ENCODE measurements around the gene SLC34A3. TPM values are rescaled to one million over a fixed set of nuclear protein-coding genes. Genes with fewer than 3 reads are reported as not detected.
A peak's percentile ranks its signal among the peaks of the same experiment; 100 is the strongest.

Gene SLC34A3
- total RNA-seq, 2 experiments from 2014 or later: not detected

- H3K4me3 Mint-ChIP-seq: no peak overlapping the region
- peaks cover 3% of the 10 kb centered on the region for H3K4me1 Mint-ChIP-seq
- no peak for DNase-seq
- H3K9me3 Mint-ChIP-seq (ENCODE audit: low read depth): no peaks in the 10 kb centered on the region
- no peak overlapping the region for H3K27ac Mint-ChIP-seq
- H3K27me3 Mint-ChIP-seq: no peaks in the 10 kb centered on the region
- no peak for ATAC-seq
- peaks cover 19% of the 10 kb centered on the region for H3K36me3 Mint-ChIP-seq
- CTCF ChIA-PET: interaction anchor here (1.2 to 2.3 kb wide), 2 partner anchors 22 to 26 kb away, joined by 5 to 8 read pairs; partner anchors contain the start of gene TUBB4B
Observed at GRCh38 chr9:137262909-137263285, 32.2 kb downstream of the SLC34A3 start.

GRCh38 chr9:137263506-137263905 lies 32.8 kb downstream of the SLC34A3 start:
- CTCF ChIA-PET: interaction anchor here (1.2 to 1.6 kb wide), 2 partner anchors 9 to 14 kb away, joined by 3 to 4 read pairs; partner anchors contain the start of genes NELFB and TOR4A

GRCh38 chr9:137264067-137264466 lies 33.4 kb downstream of the SLC34A3 start:
- no peak for DNase-seq
- H3K9me3 Mint-ChIP-seq (ENCODE audit: low read depth): no peaks in the 10 kb centered on the region
- no peak for ATAC-seq
- H3K4me1 Mint-ChIP-seq: peaks cover 9% of the 10 kb centered on the region
- no peaks in the 10 kb centered on the region for H3K27me3 Mint-ChIP-seq
- H3K27ac Mint-ChIP-seq: no peak overlapping the region
- peaks cover 23% of the 10 kb centered on the region for H3K36me3 Mint-ChIP-seq
- CTCF ChIA-PET: interaction anchor here (1.0 to 1.6 kb wide), 3 partner anchors 9 to 27 kb away, joined by 3 to 4 read pairs (median 3); partner anchors contain the start of genes NELFB and TOR4A
- H3K4me3 Mint-ChIP-seq: no peak overlapping the region

More at GRCh38 chr9:137263506-137263905, 32.8 kb downstream of the SLC34A3 start:
- Mint-ChIP-seq H3K27me3 (no peaks in the 10 kb centered on the region), H3K9me3 (ENCODE audit: low read depth) (no peaks in the 10 kb centered on the region), H3K27ac (no peak overlapping the region), H3K4me1 (peaks cover 5% of the 10 kb centered on the region), H3K36me3 (peaks cover 20% of the 10 kb centered on the region), H3K4me3 (no peak overlapping the region)
- ATAC-seq (no peak), DNase-seq (no peak)

GRCh38 chr9:137265496-137266161 lies 34.9 kb downstream of the SLC34A3 start:
- Mint-ChIP-seq H3K4me1 (peaks cover 15% of the 10 kb centered on the region), H3K27me3 (no peaks in the 10 kb centered on the region), H3K9me3 (ENCODE audit: low read depth) (no peaks in the 10 kb centered on the region), H3K36me3 (peaks cover 22% of the 10 kb centered on the region), H3K27ac (no peak overlapping the region), H3K4me3 (no peak overlapping the region)
- no peak for ATAC-seq
- DNase-seq: no peak
- CTCF ChIA-PET: no interaction called here

GRCh38 chr9:137266162-137266527 lies 35.4 kb downstream of the SLC34A3 start:
- ATAC-seq: no peak
- DNase-seq: no peak
- Mint-ChIP-seq H3K9me3 (ENCODE audit: low read depth) (no peaks in the 10 kb centered on the region), H3K4me3 (no peak overlapping the region), H3K4me1 (peaks cover 18% of the 10 kb centered on the region), H3K36me3 (peaks cover 22% of the 10 kb centered on the region), H3K27me3 (no peaks in the 10 kb centered on the region), H3K27ac (no peak overlapping the region)
- CTCF ChIA-PET: no interaction called here

GRCh38 chr9:137266585-137267453 lies 36.1 kb downstream of the SLC34A3 start:
- CTCF ChIA-PET: interaction anchor here (1.0 kb wide), 1 partner anchor 11 kb away, joined by 3 read pairs; the partner anchor contains the start of gene TOR4A
- H3K9me3 Mint-ChIP-seq (ENCODE audit: low read depth): no peaks in the 10 kb centered on the region
- no peak for ATAC-seq
- no peak for DNase-seq
- H3K4me1 Mint-ChIP-seq: peaks cover 22% of the 10 kb centered on the region
- peaks cover 21% of the 10 kb centered on the region for H3K36me3 Mint-ChIP-seq
- no peaks in the 10 kb centered on the region for H3K27me3 Mint-ChIP-seq
- H3K4me3 Mint-ChIP-seq: no peak overlapping the region
- no peak overlapping the region for H3K27ac Mint-ChIP-seq

- CTCF ChIA-PET: interaction anchor here (1.0 kb wide), 1 partner anchor 10 kb away, joined by 3 read pairs; the partner anchor contains the start of gene TOR4A
- peaks cover 22% of the 10 kb centered on the region for H3K4me1 Mint-ChIP-seq
Observed at GRCh38 chr9:137267933-137268355, 37.2 kb downstream of the SLC34A3 start.

GRCh38 chr9:137268538-137269201 lies 38.0 kb downstream of the SLC34A3 start:
- H3K4me3 Mint-ChIP-seq: no peak overlapping the region
- peaks cover 22% of the 10 kb centered on the region for H3K4me1 Mint-ChIP-seq
- no peaks in the 10 kb centered on the region for H3K27me3 Mint-ChIP-seq
- ATAC-seq (no peak), DNase-seq (no peak)
- H3K36me3 Mint-ChIP-seq: peaks cover 21% of the 10 kb centered on the region
- CTCF ChIA-PET: interaction anchor here (1.0 kb wide), 1 partner anchor 163 kb away, joined by 3 read pairs; no protein-coding TSS in a partner anchor
- peak overlapping the region; percentile 0 for H3K27ac Mint-ChIP-seq
- no peaks in the 10 kb centered on the region for H3K9me3 Mint-ChIP-seq (ENCODE audit: low read depth)

More at GRCh38 chr9:137267933-137268355, 37.2 kb downstream of the SLC34A3 start:
- no peak for ATAC-seq
- DNase-seq: no peak
- Mint-ChIP-seq H3K9me3 (ENCODE audit: low read depth) (no peaks in the 10 kb centered on the region), H3K27ac (no peak overlapping the region), H3K27me3 (no peaks in the 10 kb centered on the region), H3K4me3 (no peak overlapping the region), H3K36me3 (peaks cover 21% of the 10 kb centered on the region)

GRCh38 chr9:137269231-137269772 lies 38.6 kb downstream of the SLC34A3 start:
- Mint-ChIP-seq H3K36me3 (peaks cover 20% of the 10 kb centered on the region), H3K4me1 (peaks cover 22% of the 10 kb centered on the region), H3K9me3 (ENCODE audit: low read depth) (no peaks in the 10 kb centered on the region), H3K27me3 (no peaks in the 10 kb centered on the region), H3K4me3 (no peak overlapping the region), H3K27ac (no peak overlapping the region)
- ATAC-seq (no peak), DNase-seq (no peak)
- CTCF ChIA-PET: interaction anchor here (1.0 kb wide), 1 partner anchor 164 kb away, joined by 3 read pairs; no protein-coding TSS in a partner anchor

GRCh38 chr9:137270929-137271695 lies 40.4 kb downstream of the SLC34A3 start:
- H3K27me3 Mint-ChIP-seq: no peaks in the 10 kb centered on the region
- no peak overlapping the region for H3K4me3 Mint-ChIP-seq
- CTCF ChIA-PET: interaction anchor here (1.4 kb wide), 1 partner anchor 31 kb away, joined by 3 read pairs; no protein-coding TSS in a partner anchor
- H3K27ac Mint-ChIP-seq: peak overlapping the region; percentile 37
- ATAC-seq (peak; percentile 31), DNase-seq (no peak)
- H3K4me1 Mint-ChIP-seq: peaks cover 22% of the 10 kb centered on the region
- no peaks in the 10 kb centered on the region for H3K9me3 Mint-ChIP-seq (ENCODE audit: low read depth)
- peaks cover 16% of the 10 kb centered on the region for H3K36me3 Mint-ChIP-seq

GRCh38 chr9:137271696-137272076 lies 41.0 kb downstream of the SLC34A3 start:
- Mint-ChIP-seq H3K36me3 (peaks cover 15% of the 10 kb centered on the region), H3K27ac (peak overlapping the region; percentile 37), H3K27me3 (no peaks in the 10 kb centered on the region), H3K4me3 (no peak overlapping the region), H3K4me1 (peaks cover 22% of the 10 kb centered on the region), H3K9me3 (ENCODE audit: low read depth) (no peaks in the 10 kb centered on the region)
- no peak for ATAC-seq
- CTCF ChIA-PET: interaction anchor here (1.4 kb wide), 1 partner anchor 31 kb away, joined by 3 read pairs; no protein-coding TSS in a partner anchor
- DNase-seq: no peak
